Neural cell (in vitro differentiated cells): ENCODE measurements around the gene SRPX2.

ENCODE experiments used
- TF ChIP-seq, protein P1 (sequence below): IDR thresholded peaks from 2 replicates; pipeline ENCODE4 v1.6.1; 2012; ENCODE audit warnings: borderline replicate concordance
- TF ChIP-seq, protein P2 (sequence below): fragments of 450-650 bp; IDR thresholded peaks from 2 replicates; pipeline ENCODE4 v1.5.1; 2014; ENCODE audit warnings: antibody characterized with exemption, mild to moderate bottlenecking, moderate library complexity; ENCODE audit not compliant: poor library complexity, severe bottlenecking

GRCh38 chrX:100649550-100650356 lies 5.8 kb downstream of the SRPX2 start:
- TF ChIP-seq, protein P1, sequence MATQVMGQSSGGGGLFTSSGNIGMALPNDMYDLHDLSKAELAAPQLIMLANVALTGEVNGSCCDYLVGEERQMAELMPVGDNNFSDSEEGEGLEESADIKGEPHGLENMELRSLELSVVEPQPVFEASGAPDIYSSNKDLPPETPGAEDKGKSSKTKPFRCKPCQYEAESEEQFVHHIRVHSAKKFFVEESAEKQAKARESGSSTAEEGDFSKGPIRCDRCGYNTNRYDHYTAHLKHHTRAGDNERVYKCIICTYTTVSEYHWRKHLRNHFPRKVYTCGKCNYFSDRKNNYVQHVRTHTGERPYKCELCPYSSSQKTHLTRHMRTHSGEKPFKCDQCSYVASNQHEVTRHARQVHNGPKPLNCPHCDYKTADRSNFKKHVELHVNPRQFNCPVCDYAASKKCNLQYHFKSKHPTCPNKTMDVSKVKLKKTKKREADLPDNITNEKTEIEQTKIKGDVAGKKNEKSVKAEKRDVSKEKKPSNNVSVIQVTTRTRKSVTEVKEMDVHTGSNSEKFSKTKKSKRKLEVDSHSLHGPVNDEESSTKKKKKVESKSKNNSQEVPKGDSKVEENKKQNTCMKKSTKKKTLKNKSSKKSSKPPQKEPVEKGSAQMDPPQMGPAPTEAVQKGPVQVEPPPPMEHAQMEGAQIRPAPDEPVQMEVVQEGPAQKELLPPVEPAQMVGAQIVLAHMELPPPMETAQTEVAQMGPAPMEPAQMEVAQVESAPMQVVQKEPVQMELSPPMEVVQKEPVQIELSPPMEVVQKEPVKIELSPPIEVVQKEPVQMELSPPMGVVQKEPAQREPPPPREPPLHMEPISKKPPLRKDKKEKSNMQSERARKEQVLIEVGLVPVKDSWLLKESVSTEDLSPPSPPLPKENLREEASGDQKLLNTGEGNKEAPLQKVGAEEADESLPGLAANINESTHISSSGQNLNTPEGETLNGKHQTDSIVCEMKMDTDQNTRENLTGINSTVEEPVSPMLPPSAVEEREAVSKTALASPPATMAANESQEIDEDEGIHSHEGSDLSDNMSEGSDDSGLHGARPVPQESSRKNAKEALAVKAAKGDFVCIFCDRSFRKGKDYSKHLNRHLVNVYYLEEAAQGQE: no peak
- TF ChIP-seq, protein P2, sequence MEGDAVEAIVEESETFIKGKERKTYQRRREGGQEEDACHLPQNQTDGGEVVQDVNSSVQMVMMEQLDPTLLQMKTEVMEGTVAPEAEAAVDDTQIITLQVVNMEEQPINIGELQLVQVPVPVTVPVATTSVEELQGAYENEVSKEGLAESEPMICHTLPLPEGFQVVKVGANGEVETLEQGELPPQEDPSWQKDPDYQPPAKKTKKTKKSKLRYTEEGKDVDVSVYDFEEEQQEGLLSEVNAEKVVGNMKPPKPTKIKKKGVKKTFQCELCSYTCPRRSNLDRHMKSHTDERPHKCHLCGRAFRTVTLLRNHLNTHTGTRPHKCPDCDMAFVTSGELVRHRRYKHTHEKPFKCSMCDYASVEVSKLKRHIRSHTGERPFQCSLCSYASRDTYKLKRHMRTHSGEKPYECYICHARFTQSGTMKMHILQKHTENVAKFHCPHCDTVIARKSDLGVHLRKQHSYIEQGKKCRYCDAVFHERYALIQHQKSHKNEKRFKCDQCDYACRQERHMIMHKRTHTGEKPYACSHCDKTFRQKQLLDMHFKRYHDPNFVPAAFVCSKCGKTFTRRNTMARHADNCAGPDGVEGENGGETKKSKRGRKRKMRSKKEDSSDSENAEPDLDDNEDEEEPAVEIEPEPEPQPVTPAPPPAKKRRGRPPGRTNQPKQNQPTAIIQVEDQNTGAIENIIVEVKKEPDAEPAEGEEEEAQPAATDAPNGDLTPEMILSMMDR: no peak
